GM19468 (cell line): Measurements from ENCODE around the gene PDE10A.
"Not testable (repeated sequence)": the region's sequence is repeated elsewhere in the genome, so short reads cannot be mapped to it uniquely, and the experiment has no call there.

Experiments
- ATAC-seq: cut with Tn5 transposase; IDR thresholded peaks from one replicate; pipeline ENCODE4 v1.9.1; 2021; ENCODE audit warnings: mild to moderate bottlenecking, moderate library complexity, moderate number of reproducible peaks; ENCODE audit not compliant: unreplicated experiment; ENCODE audit errors: extremely low read depth

PDE10A gene

DNA sequence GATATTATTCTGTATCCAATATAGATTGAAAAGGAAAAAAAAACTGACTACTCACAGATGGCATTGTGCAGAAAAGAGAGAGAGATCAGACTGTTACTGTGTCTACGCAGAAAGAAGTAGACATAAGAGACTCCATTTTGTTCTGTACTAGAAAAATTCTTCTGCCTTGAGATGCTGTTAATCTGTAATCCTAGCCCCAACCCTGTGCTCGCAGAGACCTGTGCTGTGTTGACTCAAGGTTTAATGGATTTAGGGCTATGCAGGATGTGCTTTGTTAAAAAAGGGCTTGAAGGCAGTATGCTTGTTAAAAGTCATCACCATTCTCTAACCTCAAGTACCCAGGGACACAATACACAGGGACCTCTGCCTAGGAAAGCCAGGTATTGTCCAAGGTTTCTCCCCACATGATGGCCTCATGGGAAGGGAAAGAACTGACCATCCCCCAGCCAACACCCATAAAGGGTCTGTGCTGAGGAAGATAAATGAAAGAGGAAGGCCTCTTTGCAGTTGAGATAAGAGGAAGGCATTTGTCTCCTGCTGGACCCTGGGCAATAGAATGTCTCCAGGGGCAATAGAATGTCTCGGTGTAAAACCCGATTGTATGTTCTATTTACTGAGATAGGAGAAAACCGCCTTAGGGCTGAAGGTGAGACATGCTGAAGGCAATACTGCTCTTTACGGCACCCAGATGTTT is 162.7 kb downstream of the PDE10A start:
- ATAC-seq = not testable (repeated sequence)

DNA sequence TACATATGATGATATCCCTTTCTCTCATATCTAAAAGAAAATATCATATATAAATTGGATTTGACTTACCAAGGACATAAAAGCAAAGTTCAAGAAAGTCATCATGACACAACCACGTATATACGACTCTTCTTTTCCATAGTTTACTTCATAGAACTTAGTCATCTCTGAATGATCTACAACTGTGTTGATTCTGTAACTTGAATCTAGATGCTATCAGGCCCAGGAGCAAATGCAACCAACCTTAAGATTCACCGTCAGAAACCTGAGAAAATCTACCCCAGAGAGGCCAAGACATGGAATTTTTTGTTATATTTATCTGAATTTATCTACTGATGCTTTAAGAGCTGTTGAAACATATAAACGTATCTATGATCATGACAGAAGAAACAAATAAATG is 165.6 kb downstream of the PDE10A start:
- no peak for ATAC-seq

DNA sequence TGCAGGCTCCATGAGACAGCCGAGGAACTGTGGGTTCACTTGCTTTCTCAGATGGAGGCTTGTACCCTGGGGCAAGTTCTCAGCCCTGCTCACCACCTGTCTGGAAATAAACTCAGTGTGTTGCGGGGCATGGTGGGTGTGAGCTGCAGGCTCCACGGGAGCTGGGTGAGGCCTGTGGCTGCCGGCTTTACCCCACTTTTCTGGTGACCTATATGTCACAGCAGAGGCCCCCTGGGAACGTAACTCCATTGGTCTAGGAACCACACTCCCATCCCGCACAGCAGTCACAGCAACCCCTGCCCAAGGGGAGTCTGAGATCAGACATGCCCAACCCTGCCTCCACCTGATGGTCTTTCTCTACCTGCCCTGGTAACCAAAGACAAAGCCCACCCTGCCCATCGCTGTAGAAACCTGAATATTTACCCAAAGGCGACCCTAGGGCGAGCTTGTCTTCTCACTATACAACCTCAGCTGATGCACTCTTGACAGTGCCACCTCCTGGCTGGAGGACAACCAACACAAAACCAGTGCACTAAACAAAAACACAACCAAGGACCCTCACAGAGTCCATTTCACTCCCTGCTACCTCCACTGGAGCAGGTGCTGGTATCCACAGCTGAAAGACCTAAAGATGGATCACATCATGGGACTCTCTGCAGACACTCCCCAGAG is 174.3 kb downstream of the PDE10A start:
- no peak for ATAC-seq

DNA sequence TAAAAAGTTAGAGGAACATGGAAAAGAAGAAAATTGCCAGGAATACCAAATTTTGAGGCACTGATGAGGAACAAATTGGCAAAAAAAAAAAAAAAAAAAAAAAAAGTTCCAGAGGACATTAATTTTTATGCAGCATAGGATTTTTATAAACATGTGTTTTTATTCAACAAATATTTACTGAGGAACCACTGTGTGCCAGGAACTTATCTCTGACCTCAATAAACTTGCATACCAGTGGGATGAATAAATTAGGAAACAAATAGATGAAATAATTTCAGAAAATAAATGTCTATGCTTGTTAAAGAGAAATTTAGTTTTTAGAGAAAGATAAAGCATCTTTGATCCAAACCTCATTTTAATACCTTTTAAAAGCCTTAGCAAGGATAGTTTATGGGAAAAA is 175.1 kb downstream of the PDE10A start:
- no peak for ATAC-seq

DNA sequence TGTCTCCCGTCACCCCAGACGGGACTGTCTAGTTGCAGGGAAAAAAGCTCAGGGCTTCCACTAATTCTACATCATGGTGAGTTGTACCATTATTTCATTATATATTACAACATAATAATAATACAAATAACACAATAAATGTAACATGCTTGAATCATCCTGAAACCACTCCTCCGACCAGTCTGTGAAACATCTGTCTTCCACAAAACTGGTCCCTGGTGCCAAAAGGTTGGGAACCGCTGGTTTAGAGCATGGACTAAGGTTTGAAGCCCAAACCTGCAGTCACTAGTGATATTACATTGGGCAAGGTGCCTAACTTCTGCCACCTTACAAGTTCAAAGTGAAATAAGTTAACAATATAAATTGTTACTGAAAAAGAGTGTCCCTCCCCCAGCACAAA is 175.7 kb downstream of the PDE10A start:
- ATAC-seq = no peak

DNA sequence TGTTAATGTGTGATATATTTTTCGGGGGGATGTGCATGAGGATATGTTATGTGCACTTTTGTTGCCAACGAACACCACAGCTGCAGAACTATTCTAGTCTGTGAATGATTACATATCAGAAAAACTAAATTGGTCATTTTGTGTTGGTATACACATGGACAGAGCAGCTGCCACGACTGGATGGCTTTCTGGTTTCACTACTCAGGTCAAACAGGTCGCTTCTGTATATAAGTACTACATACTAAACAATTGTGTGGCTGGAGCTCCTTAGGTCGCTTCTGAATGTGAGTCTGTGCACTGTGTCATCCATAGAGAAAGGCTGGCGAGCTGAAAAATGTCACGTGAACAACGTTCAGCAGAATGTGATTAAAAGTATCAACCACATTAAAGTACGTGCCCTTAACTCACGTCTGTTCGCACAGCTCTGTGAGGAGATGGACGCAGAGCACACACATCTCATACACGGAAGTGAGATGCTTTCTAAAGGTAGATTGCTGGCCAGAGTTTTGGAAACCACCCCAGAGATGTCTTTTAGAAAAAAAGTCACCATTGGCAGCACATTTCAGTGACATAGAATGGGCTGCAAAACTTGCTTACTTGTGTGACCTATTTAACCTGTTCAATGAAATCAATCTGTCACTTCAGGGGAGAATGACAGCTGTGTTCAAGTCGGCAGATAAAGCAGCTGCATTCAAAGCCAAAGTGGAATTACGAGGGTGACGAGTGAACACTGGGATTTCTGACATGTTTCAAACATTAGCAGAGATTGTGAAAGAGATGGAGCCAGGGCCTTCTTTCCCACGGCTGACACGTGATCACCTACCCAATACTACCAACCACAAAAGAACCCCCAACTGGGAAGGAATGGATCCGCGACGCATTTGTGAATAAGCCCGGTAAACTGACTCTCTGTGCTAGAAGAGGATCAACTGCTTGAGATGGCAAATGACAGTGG is 176.6 kb downstream of the PDE10A start:
- no peak for ATAC-seq

DNA sequence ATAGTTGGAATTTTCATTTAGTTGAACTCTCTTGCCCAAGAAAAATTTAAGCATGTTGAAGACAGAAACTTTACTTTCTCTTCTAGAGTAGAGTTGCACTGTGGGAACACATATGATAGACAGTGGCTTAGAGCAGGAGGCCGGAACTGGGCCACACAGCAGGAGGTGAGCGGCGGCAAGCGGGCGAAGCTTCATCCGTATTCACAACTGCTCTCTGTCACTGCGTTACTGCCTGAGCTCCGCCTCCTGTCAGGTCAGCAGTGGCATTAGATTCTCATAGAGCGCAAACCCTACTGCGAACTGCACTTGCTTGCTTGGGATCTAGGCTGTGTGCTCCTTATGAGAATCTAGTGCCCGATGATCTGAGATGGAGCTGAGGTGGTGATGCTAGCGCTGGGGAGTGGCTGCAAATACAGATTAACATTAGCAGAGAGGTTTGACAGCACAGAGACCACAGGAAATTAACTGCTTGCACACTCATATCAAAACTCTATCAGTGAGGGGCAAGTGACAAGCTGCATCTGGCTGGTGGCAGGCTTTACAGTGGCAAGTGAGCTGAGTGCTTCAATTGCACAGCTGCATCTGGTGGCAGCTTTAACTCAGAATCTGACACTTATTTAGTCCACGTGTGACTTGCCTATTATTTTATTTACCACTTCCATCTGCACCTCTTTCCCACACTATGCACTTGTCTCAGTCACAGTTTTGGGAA is 178.7 kb downstream of the PDE10A start:
- ATAC-seq = no peak

DNA sequence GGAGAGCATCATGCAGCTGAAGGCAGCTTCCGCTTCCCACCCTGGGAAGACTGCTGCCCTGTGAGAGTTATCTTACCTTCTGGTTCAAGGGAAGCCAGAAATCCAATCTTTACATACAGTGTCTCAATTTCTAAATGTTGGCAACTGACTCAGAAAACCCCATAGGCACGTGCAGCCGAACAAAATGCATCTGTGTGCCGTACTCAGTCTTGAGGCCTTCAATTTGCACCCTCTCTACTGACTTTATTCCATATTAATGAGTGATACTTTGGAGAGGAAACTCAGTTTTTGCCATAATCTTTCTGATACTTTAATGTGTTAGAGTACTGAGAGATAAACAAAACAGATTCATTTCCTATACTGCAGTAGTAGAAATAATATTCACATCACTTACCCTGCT is 181.1 kb downstream of the PDE10A start:
- no peak for ATAC-seq

DNA sequence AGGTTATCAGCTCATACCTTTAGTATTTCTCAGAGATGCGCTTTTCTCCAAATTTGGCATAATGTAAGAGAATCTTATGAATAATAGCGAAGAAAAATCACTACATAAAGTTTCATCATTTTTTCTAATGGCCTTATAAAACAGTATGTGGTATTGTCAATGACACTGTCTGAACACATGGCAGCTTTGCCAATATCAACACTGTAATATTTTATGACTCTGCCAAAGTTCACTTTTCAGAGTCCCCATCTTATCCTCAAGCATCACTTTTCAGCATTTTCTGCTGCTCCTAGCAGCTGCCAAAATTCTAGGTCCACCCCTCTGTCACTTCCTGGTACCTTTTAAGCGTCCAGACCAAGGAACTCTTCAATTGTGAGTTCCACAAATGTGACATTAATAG is 182.1 kb downstream of the PDE10A start:
- no peak for ATAC-seq

DNA sequence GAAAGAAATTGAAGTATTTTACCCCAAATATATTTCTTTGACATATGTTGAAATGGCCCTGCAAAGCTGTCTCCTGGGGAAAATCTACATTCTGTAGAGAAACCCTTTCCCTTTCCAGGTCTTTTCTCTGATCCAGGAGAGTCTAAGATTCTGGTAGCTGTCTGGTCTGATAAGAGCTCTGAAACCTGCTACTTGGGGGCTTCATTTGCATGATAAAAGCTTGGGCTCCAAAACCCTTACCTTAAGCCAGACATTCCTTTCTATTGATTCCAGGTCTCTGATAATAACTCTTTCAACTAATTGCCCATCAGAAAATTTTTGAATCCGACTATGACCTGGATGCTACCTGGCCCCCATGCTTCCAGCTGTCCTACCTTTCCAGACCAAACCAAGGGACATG is 184.5 kb downstream of the PDE10A start:
- no peak for ATAC-seq

DNA sequence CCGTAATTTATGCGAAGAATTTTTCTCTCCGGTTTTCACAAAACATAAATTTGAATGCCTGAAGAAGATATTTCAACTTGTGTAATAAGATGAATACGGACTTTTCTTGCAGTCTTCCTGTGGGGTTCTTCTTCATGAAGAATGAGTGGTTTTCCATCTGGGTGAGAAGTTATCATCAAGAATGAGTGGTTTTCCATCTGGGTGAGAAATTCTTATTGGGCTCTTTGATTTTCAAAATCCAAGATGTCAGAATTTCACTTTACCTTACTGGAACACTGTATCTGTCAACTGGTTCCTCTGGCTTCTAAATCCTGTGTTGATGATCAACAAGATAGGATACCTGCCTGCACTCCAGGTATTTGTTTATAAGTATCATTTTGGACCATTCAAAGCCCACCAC is 193.6 kb downstream of the PDE10A start:
- no peak for ATAC-seq

DNA sequence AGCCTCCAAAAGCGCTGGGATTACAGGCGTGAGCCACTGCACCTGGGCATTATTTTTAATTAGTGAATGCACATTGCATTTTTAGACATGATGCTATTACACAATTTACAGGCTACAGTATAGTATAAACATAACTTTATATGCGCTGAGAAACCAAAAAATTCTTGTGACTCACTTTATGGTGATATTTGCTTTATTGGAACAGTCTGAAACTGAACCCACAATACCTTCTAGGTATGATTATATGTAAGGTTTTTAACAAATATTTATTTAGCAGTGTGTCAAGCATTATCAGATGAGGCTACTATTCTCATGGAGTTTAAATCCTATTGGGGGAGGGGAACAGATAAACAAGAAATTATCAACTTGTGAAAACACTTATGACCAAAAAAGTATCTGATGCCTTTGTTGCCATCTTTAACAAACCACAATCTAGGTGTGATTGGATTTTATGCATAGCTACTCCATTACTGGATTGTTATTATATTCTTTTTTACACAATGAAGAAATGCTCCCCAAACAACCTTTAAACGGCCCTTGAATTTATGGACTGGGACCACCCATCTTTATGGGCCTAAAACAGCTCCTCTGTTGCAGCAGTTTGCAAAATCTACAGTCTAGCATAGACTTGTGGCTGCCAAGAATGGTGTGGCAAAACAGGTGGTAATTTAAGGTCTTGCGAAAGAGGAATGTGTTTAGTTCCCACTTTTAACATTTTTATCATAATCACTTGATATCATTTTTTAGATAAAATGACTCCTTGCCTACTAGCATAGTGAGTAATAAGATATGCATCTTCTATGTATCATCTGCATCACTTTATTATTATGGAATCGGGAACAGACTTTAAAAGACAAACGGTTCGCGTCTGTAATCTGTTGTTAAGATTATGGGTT is 194.5 kb downstream of the PDE10A start:
- ATAC-seq = no peak

DNA sequence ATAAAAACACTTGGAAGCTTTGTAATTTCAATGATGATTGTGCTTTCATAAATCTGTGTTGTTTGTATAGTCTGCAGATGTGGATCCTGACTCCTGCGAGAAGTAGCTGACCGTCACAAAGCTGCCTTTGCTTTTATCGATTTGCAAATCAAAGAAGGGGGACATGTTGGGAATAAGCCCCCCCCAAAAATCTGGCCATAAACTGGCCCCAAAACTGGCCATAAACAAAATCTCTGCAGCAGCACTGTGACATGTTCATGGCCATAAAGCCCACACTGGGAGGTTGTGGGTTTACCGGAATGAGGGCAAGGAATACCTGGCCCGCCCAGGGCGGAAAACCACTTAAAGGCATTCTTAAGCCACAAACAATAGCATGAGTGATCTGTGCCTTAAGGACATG is 199.5 kb downstream of the PDE10A start:
- not testable (repeated sequence) for ATAC-seq

DNA sequence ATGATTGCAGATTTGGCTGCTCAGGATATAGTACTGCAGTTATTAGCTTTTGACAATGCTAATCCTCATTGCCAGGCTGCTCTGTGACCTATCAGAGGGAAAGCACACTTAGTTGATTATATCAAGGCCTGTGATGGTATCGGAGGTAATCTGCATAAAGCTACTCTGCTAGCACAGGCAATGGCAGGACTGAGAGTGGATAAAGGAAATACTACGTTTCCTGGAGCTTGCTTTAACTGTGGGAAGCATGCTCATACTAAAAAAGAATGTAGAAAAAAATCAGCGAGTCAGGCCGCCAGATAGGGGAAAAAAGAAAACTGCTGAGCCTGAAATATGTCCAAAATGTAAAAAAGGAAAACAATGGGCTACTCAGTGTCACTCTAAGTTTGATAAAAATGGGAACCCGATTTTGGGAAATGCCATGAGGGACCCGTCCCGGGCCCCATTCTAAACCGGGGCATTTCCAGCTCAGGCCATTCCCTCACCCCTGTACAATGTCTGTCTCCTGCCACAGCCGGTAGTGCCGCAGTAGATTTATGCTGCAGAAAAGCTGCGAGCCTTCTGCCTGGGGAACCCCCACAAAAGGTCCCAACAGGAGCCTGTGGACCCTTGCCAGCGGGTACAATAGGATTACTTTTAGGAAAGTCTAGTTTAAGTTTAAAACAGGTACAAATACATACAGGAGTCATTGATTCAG is 203.3 kb downstream of the PDE10A start:
- ATAC-seq = not testable (repeated sequence)

DNA sequence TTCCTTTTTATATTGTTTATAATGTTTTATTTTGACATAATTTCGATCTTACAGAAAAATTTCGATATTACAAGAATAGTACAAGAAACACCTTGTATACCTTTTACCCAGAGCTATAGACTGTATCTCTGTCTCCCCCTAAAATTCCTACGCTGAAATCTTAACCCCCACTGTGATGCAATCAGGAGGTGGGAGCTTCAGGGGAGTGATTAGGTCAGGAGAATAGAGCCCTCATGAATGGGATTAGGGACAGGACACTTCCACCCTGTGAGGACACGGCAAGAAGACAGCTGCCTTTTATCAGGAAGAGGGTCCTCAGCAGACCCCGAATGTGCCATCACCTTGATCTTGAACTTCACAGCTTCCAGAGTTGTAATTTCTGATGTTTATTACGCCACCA is 204.9 kb downstream of the PDE10A start:
- ATAC-seq = no peak

DNA sequence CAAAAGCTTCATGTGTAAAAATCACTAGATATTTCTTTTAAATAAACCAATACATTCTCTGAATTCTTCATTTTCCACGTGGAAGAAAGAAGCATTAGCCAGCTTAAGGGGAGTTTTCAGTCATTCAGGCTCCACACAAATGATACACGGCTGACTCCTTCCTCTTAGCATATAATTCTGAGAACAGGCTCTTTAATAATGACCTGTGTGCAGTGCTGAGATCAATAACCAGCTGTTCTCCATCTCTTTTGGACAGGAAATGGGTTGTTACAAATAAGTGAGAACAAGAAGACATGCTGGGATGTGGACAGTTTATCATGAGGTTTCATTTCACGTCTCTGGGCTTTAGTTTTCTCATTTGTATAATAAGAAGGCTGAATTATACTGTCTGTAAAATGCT is 206.8 kb downstream of the PDE10A start:
- no peak for ATAC-seq

DNA sequence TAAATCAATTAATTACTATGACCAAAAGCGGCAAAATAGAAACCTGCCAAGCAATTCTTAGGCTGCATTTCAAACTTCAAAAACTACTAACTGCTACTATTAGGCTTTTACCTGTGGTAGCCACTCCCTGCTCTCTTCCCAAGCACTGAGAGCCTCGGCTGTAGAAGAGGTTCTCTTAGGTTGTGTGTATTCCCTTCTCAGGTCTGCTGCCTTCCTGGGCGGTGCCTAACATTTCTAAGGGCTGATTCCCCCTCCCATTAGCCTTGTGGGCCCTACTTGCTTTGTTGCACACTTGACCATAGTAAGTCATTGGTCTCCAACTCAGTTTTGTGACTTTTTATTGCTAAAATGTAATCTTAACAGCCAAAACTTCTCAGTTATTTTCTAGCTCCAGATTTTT is 207.6 kb downstream of the PDE10A start:
- no peak for ATAC-seq

DNA sequence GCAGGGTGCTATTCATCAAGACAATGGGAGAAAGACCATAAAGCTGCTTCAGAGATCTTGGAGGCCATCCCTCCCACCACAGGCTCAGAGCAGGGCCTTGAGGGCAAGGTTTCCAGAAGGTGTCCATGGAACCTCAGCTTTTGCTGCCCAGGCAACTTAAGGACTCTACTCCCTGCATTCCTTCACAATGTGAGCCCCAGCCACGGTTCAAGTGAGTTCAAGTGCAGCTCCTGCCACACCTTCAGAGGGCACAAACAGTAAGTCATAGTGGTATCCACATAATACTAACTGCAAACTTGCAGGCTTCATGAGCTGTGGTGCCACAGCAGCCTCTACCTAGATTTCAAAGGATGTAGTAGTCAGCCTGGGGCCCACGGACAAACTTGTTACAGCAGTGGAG is 209.6 kb downstream of the PDE10A start:
- no peak for ATAC-seq

DNA sequence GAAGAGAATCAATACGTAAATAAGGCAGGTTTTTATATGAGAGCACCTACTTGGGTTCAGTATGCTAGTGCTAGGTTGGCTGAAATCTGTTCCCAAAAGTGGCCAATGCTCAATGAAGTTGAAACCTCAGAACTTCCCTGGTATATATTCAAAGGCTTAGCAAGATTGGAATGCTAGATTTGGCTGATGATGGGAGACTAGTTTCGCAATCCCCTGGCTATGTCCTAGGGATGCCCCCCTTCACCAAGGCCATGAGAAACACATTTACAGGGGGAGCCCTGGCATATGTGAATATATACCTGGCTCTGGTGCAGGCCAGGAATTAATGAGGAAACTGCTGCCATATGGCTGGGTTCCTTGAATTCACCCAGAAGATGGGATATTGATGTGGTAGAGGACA is 211.2 kb downstream of the PDE10A start:
- ATAC-seq = no peak
